ENCODE data around the gene GDF11.
A peak's percentile ranks its signal among the peaks of the same experiment; 100 is the strongest.

GDF11 gene

GRCh38 chr12:55795950-55796349 lies 53.0 kb downstream of the GDF11 start:
- in situ Hi-C loops (cut with HindIII; ENCODE audit: low sequenced_read_pairs): no loop called here
- no peak overlapping the region for H3K4me3 ChIP-seq (ENCODE audit: low read depth, low read length)

GRCh38 chr12:55797068-55797467 lies 54.1 kb downstream of the GDF11 start:
- peak; percentile 55 for DNase-seq (ENCODE audit: low read depth, low spot score)
- in situ Hi-C loops (cut with HindIII; ENCODE audit: low sequenced_read_pairs): no loop called here
- TF ChIP-seq, protein P1, sequence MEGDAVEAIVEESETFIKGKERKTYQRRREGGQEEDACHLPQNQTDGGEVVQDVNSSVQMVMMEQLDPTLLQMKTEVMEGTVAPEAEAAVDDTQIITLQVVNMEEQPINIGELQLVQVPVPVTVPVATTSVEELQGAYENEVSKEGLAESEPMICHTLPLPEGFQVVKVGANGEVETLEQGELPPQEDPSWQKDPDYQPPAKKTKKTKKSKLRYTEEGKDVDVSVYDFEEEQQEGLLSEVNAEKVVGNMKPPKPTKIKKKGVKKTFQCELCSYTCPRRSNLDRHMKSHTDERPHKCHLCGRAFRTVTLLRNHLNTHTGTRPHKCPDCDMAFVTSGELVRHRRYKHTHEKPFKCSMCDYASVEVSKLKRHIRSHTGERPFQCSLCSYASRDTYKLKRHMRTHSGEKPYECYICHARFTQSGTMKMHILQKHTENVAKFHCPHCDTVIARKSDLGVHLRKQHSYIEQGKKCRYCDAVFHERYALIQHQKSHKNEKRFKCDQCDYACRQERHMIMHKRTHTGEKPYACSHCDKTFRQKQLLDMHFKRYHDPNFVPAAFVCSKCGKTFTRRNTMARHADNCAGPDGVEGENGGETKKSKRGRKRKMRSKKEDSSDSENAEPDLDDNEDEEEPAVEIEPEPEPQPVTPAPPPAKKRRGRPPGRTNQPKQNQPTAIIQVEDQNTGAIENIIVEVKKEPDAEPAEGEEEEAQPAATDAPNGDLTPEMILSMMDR (IDR thresholded peaks at IDR 0.05; ENCODE audit: low read depth, low read length): peak; percentile 57
- H3K4me3 ChIP-seq (ENCODE audit: low read depth, low read length): no peak overlapping the region

More at GRCh38 chr12:55795950-55796349, 53.0 kb downstream of the GDF11 start:
- TF ChIP-seq, protein P1 (IDR thresholded peaks at IDR 0.05; ENCODE audit: low read depth, low read length): no peak
- no peak for DNase-seq (ENCODE audit: low read depth, low spot score)

GRCh38 chr12:55797550-55797949 lies 54.6 kb downstream of the GDF11 start:
- in situ Hi-C loops (cut with HindIII; ENCODE audit: low sequenced_read_pairs): no loop called here
- DNase-seq (ENCODE audit: low read depth, low spot score): no peak
- no peak overlapping the region for H3K4me3 ChIP-seq (ENCODE audit: low read depth, low read length)
- TF ChIP-seq, protein P1 (IDR thresholded peaks at IDR 0.05; ENCODE audit: low read depth, low read length): no peak

Data from astrocyte of the spinal cord (primary cell).